ENCODE data around the gene DPYSL3. TPM values are rescaled to one million over a fixed set of nuclear protein-coding genes. Genes with fewer than 3 reads are reported as not detected.

Gene DPYSL3
- total RNA-seq, 1 experiment from 2014 or later, result 8.9 TPM

- Mint-ChIP-seq H3K9me3 (ENCODE audit: unreplicated experiment) (no peaks in the 10 kb centered on the region), H3K36me3 (ENCODE audit: insufficient read depth, unreplicated experiment) (no peaks in the 10 kb centered on the region), H3K27me3 (ENCODE audit: insufficient read depth, unreplicated experiment) (no peaks in the 10 kb centered on the region), H3K27ac (ENCODE audit: low read depth, unreplicated experiment) (no peak overlapping the region), H3K4me1 (ENCODE audit: insufficient read depth, unreplicated experiment) (no peaks in the 10 kb centered on the region), H3K4me3 (ENCODE audit: unreplicated experiment) (no peak overlapping the region)
- intact Hi-C loops (cut with micrococcal nuclease), result no loop called here
- no TSS peak for BruUV-seq (replicated peaks)
- no peak for TF ChIP-seq CTCF (IDR thresholded peaks at IDR 0.05; ENCODE audit: unreplicated experiment)
- CTCF ChIA-PET, result interaction anchor here (1.3 to 2.7 kb wide), 2 partner anchors 18 to 41 kb away, joined by 5 to 8 read pairs; no protein-coding TSS in a partner anchor
- POLR2A ChIA-PET, result interaction anchor here (1.4 kb wide), 1 partner anchor 15 kb away, joined by 3 read pairs; no protein-coding TSS in a partner anchor
- no peak for DNase-seq (ENCODE audit: unreplicated experiment)
Observed at GRCh38 chr5:147410496-147411358, 99.1 kb downstream of the DPYSL3 start.

GRCh38 chr5:147408980-147409379 lies 100.9 kb downstream of the DPYSL3 start:
- peaks cover 8% of the 10 kb centered on the region for H3K4me1 Mint-ChIP-seq (ENCODE audit: insufficient read depth, unreplicated experiment)
- CTCF ChIA-PET, result interaction anchor here (0.6 to 1.0 kb wide), 2 partner anchors 17 to 45 kb away, joined by 4 read pairs; no protein-coding TSS in a partner anchor

GRCh38 chr5:147407094-147407681 lies 102.7 kb downstream of the DPYSL3 start:
- Mint-ChIP-seq H3K27ac (ENCODE audit: low read depth, unreplicated experiment) (no peak overlapping the region), H3K4me3 (ENCODE audit: unreplicated experiment) (no peak overlapping the region), H3K27me3 (ENCODE audit: insufficient read depth, unreplicated experiment) (no peaks in the 10 kb centered on the region), H3K4me1 (ENCODE audit: insufficient read depth, unreplicated experiment) (peaks cover 20% of the 10 kb centered on the region), H3K36me3 (ENCODE audit: insufficient read depth, unreplicated experiment) (no peaks in the 10 kb centered on the region), H3K9me3 (ENCODE audit: unreplicated experiment) (no peaks in the 10 kb centered on the region)
- POLR2A ChIA-PET, result no interaction called here
- no TSS peak for BruUV-seq (replicated peaks)
- no peak for DNase-seq (ENCODE audit: unreplicated experiment)
- TF ChIP-seq CTCF (IDR thresholded peaks at IDR 0.05; ENCODE audit: unreplicated experiment), result no peak
- CTCF ChIA-PET, result interaction anchor here (1.0 to 5.7 kb wide), 4 partner anchors 16 to 170 kb away, joined by 3 to 40 read pairs (median 6); no protein-coding TSS in a partner anchor
- intact Hi-C loops (cut with micrococcal nuclease), result no loop called here

More at GRCh38 chr5:147408980-147409379, 100.9 kb downstream of the DPYSL3 start:
- no TSS peak for BruUV-seq (replicated peaks)
- POLR2A ChIA-PET, result interaction anchor here (0.6 kb wide), 1 partner anchor 105 kb away, joined by 4 read pairs; no protein-coding TSS in a partner anchor
- Mint-ChIP-seq H3K4me3 (ENCODE audit: unreplicated experiment) (no peak overlapping the region), H3K27ac (ENCODE audit: low read depth, unreplicated experiment) (no peak overlapping the region), H3K9me3 (ENCODE audit: unreplicated experiment) (no peaks in the 10 kb centered on the region), H3K27me3 (ENCODE audit: insufficient read depth, unreplicated experiment) (no peaks in the 10 kb centered on the region), H3K36me3 (ENCODE audit: insufficient read depth, unreplicated experiment) (no peaks in the 10 kb centered on the region)
- no peak for DNase-seq (ENCODE audit: unreplicated experiment)
- intact Hi-C loops (cut with micrococcal nuclease), result no loop called here
- no peak for TF ChIP-seq CTCF (IDR thresholded peaks at IDR 0.05; ENCODE audit: unreplicated experiment)

GRCh38 chr5:147406636-147407035 lies 103.2 kb downstream of the DPYSL3 start:
- no peak for DNase-seq (ENCODE audit: unreplicated experiment)
- no peak for TF ChIP-seq CTCF (IDR thresholded peaks at IDR 0.05; ENCODE audit: unreplicated experiment)
- ChIA-PET CTCF (interaction anchor here (0.7 to 5.7 kb wide), 5 partner anchors 15 to 588 kb away, joined by 3 to 40 read pairs (median 5); no protein-coding TSS in a partner anchor), POLR2A (no interaction called here)
- peak overlapping the region; percentile 61 for H3K27ac Mint-ChIP-seq (ENCODE audit: low read depth, unreplicated experiment)
- H3K27me3 Mint-ChIP-seq (ENCODE audit: insufficient read depth, unreplicated experiment), result no peaks in the 10 kb centered on the region
- H3K4me1 Mint-ChIP-seq (ENCODE audit: insufficient read depth, unreplicated experiment), result peaks cover 20% of the 10 kb centered on the region
- no peaks in the 10 kb centered on the region for H3K36me3 Mint-ChIP-seq (ENCODE audit: insufficient read depth, unreplicated experiment)
- no peaks in the 10 kb centered on the region for H3K9me3 Mint-ChIP-seq (ENCODE audit: unreplicated experiment)
- no peak overlapping the region for H3K4me3 Mint-ChIP-seq (ENCODE audit: unreplicated experiment)
- BruUV-seq (replicated peaks), result no TSS peak
- intact Hi-C loops (cut with micrococcal nuclease), result no loop called here
